Thyroid gland (tissue), 4 donors: Measurements from ENCODE around the gene PRXL2B.

ENCODE experiments used
- POLR2A ChIP-seq, 2 donors: fragments of 450-650 bp; IDR thresholded peaks; one replicate each; pipeline ENCODE4 v1.6.1; 2017; ENCODE audit warnings: antibody characterized with exemption in 2 of 2, mild to moderate bottlenecking in 2 of 2, moderate library complexity in 1 of 2
- TF ChIP-seq, protein P1 (sequence below), 6 experiments: fragments of 200-600 bp in 3 of 6; fragments of 450-650 bp in 3 of 6; sonication (generic) in 3 of 6; IDR thresholded peaks; one replicate each; pipeline ENCODE4 v1.5.1; 2016 to 2019; ENCODE audit warnings: antibody characterized with exemption in 6 of 6, mild to moderate bottlenecking in 2 of 6, inconsistent platforms in 1 of 6, moderate library complexity in 1 of 6

DNA sequence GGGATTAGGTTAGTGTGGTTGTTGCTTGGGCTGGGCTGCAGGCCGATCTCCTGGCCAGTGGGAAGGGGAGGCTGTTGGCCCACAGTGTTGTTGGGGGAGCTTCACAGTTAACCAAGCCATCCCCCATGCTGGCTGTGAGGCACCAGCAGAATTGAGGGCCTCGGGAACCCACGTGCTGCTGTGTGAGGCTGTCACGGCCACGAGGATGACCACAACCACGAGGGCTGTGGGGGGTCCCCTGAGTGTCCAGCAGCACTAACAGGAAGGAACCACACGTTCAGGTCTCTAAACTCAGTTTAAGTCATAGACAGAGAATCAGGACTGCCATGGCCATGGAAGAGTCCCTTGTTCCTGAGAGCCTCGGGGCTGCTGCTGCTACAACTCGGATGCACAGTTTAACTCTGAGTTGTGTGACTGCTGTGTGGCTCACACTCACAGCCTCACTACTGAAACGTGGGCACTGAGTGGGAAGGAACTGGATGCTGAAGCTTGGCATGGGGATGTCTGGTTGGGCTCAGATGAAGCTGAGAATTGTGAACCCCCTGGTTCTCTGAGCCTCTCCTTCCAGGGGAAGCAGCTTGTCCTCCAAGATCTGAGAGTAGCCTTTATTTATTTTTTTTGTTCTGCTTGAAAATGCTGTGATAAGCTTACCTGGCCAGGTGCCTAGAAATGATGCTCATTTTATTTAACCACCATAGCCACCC is 51.0 kb downstream of the PRXL2B start:
- TF ChIP-seq, protein P1, sequence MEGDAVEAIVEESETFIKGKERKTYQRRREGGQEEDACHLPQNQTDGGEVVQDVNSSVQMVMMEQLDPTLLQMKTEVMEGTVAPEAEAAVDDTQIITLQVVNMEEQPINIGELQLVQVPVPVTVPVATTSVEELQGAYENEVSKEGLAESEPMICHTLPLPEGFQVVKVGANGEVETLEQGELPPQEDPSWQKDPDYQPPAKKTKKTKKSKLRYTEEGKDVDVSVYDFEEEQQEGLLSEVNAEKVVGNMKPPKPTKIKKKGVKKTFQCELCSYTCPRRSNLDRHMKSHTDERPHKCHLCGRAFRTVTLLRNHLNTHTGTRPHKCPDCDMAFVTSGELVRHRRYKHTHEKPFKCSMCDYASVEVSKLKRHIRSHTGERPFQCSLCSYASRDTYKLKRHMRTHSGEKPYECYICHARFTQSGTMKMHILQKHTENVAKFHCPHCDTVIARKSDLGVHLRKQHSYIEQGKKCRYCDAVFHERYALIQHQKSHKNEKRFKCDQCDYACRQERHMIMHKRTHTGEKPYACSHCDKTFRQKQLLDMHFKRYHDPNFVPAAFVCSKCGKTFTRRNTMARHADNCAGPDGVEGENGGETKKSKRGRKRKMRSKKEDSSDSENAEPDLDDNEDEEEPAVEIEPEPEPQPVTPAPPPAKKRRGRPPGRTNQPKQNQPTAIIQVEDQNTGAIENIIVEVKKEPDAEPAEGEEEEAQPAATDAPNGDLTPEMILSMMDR (IDR thresholded peaks at IDR 0.05): no peak
- TF ChIP-seq POLR2A (IDR thresholded peaks at IDR 0.05): no peak
